ENCODE measurements around the gene UTY.
"Not testable (repeated sequence)": the region's sequence is repeated elsewhere in the genome, so short reads cannot be mapped to it uniquely, and the experiment has no call there.

GRCh38 chrY:13253941-13254440 lies 225.8 kb downstream of the UTY start:
- TF ChIP-seq BORCS8-MEF2B (CRISPR knock-in tag; IDR thresholded peaks at IDR 0.05); POLR2A (IDR thresholded peaks at IDR 0.05; ENCODE audit: insufficient read depth in 1 of 2, low read depth in 2 of 2, low read length in 2 of 2); REST (IDR thresholded peaks at IDR 0.05; ENCODE audit: borderline replicate concordance in 1 of 2, low read depth in 1 of 2, low read length in 2 of 2); GTF2F1 (IDR thresholded peaks at IDR 0.05; ENCODE audit: low read length); ZFX (CRISPR knock-in tag; IDR thresholded peaks at IDR 0.05; ENCODE audit: low read depth); CTCF (CRISPR knock-in tag; IDR thresholded peaks at IDR 0.05): not testable (repeated sequence)

Data from HepG2 (cell line).